Spleen (tissue), 7 donors: ENCODE measurements around the gene SLC25A28.
A peak's percentile ranks its signal among the peaks of the same experiment; 100 is the strongest.

Source experiments
- CTCF ChIP-seq, 11 experiments: fragments of 200-600 bp in 7 of 11; fragments of 450-650 bp in 4 of 11; sonication (generic) in 4 of 11; IDR thresholded peaks in 8 of 11; conservative IDR thresholded peaks in 3 of 11; 1 replicate in 7 of 11; 2 replicates in 4 of 11; pipeline versions ENCODE4 v1.4.0 to v1.8.0; 2016 to 2021; ENCODE audit warnings: antibody characterized with exemption in 11 of 11, inconsistent platforms in 4 of 11, mild to moderate bottlenecking in 1 of 11
- POLR2AphosphoS5 ChIP-seq, 3 donors: sonication (generic); formaldehyde crosslinking; IDR thresholded peaks; one replicate each; pipeline ENCODE4 v1.5.1; 2017; ENCODE audit warnings: antibody characterized with exemption in 3 of 3
- donor health status: DM: no; HTN: no; CAD: no; lungs with moderate emphysema.
- donor health status: DM: no; HTN: no; CAD: no.
- donor health status: DM: no; HTN: no; CAD: no.

GRCh38 chr10:99659031-99659867, 39.0 kb upstream of the SLC25A28 start, which contains the start of gene ENTPD7:
- TF ChIP-seq CTCF (IDR thresholded peaks at IDR 0.05 in 8 of 11, conservative IDR thresholded peaks at IDR 0.05 in 3 of 11): peak; percentile 40 to 77 (median 68)
- TF ChIP-seq POLR2AphosphoS5 (IDR thresholded peaks at IDR 0.05): peak; percentile 62 to 87 (median 80)
